H1 (cell line): ENCODE data around the gene PRSS12. TPM values are rescaled to one million over a fixed set of nuclear protein-coding genes. Genes with fewer than 3 reads are reported as not detected.

Source experiments
- CBX8 ChIP-seq: fragments of 300-800, 300-1000 bp; sonication (generic); IDR thresholded peaks from 2 replicates; pipeline ENCODE4 v1.7.1; 2016; ENCODE audit warnings: low read depth, low read length, borderline replicate concordance
- FOSL1 ChIP-seq: IDR thresholded peaks from 2 replicates; pipeline ENCODE4 v1.6.1; 2011; ENCODE audit warnings: mild to moderate bottlenecking, low read depth, low read length, moderate library complexity; ENCODE audit not compliant: insufficient read depth
- HDAC2 ChIP-seq, 2 experiments: fragments of 300-600 bp in 1 of 2; sonication (generic) in 1 of 2; IDR thresholded peaks; 2 replicates each; pipeline ENCODE4 v1.6.1; 2011 to 2012; ENCODE audit warnings: low read depth in 2 of 2, low read length in 2 of 2, mild to moderate bottlenecking in 2 of 2, moderate library complexity in 2 of 2, borderline replicate concordance in 1 of 2, inconsistent platforms in 1 of 2
- SRF ChIP-seq: IDR thresholded peaks from 2 replicates; pipeline ENCODE4 v1.6.1; 2011; ENCODE audit warnings: mild to moderate bottlenecking, low read depth, low read length, moderate library complexity
- TBP ChIP-seq: IDR thresholded peaks from 2 replicates; pipeline ENCODE4 v1.6.1; 2011; ENCODE audit warnings: low read depth, low read length, improper control_type of control experiment
- YY1 ChIP-seq: IDR thresholded peaks from 2 replicates; pipeline ENCODE4 v1.6.1; 2011; ENCODE audit warnings: low read depth, mild to moderate bottlenecking, low read length
- polyA plus RNA-seq, 7 experiments: library from polyadenylated mRNA; depleted of rRNA in 3 of 7; stranded (reverse) in 5 of 7; unstranded in 2 of 7; fragments of >200 nt in 5 of 7; fragments of 200-250 nt in 2 of 7; gene quantifications; 1 replicate in 5 of 7; 2 replicates in 1 of 7; 4 replicates in 1 of 7; pipeline versions ENCODE4 v1.2.1 to v1.2.3, GENCODE V29; 2011 to 2013; ENCODE audit warnings: missing spikeins in 2 of 7, mixed read lengths in 2 of 7
- total RNA-seq: library from RNA; stranded (reverse); fragmentation: NEBNext Ultra II Directional; extraction: Animal tissue kit (Norgen Biotek cat#: 25700); gene quantifications from 2 replicates; pipeline ENCODE4 v1.2.1, GENCODE V29; 2021
- TF ChIP-seq, protein P1 (sequence below): fragments of 300-600 bp; sonication (generic); IDR thresholded peaks from 2 replicates; pipeline ENCODE4 v1.7.1; 2012; ENCODE audit warnings: low read length, moderate library complexity, mild to moderate bottlenecking, inconsistent platforms; ENCODE audit not compliant: insufficient replicate concordance
- TF ChIP-seq, protein P2 (sequence below): IDR thresholded peaks from 2 replicates; pipeline ENCODE4 v1.6.1; 2012; ENCODE audit warnings: inconsistent platforms

PRSS12 gene
- total and polyA plus RNA-seq, 2 of the 8 experiments (the other 6 are each of a cell fraction or from before 2014, with no cell fraction given), result 2.6 to 9.3 TPM

GRCh38 chr4:118254368-118254767, 98.4 kb downstream of the PRSS12 start (continued):
- TF ChIP-seq, protein P1, sequence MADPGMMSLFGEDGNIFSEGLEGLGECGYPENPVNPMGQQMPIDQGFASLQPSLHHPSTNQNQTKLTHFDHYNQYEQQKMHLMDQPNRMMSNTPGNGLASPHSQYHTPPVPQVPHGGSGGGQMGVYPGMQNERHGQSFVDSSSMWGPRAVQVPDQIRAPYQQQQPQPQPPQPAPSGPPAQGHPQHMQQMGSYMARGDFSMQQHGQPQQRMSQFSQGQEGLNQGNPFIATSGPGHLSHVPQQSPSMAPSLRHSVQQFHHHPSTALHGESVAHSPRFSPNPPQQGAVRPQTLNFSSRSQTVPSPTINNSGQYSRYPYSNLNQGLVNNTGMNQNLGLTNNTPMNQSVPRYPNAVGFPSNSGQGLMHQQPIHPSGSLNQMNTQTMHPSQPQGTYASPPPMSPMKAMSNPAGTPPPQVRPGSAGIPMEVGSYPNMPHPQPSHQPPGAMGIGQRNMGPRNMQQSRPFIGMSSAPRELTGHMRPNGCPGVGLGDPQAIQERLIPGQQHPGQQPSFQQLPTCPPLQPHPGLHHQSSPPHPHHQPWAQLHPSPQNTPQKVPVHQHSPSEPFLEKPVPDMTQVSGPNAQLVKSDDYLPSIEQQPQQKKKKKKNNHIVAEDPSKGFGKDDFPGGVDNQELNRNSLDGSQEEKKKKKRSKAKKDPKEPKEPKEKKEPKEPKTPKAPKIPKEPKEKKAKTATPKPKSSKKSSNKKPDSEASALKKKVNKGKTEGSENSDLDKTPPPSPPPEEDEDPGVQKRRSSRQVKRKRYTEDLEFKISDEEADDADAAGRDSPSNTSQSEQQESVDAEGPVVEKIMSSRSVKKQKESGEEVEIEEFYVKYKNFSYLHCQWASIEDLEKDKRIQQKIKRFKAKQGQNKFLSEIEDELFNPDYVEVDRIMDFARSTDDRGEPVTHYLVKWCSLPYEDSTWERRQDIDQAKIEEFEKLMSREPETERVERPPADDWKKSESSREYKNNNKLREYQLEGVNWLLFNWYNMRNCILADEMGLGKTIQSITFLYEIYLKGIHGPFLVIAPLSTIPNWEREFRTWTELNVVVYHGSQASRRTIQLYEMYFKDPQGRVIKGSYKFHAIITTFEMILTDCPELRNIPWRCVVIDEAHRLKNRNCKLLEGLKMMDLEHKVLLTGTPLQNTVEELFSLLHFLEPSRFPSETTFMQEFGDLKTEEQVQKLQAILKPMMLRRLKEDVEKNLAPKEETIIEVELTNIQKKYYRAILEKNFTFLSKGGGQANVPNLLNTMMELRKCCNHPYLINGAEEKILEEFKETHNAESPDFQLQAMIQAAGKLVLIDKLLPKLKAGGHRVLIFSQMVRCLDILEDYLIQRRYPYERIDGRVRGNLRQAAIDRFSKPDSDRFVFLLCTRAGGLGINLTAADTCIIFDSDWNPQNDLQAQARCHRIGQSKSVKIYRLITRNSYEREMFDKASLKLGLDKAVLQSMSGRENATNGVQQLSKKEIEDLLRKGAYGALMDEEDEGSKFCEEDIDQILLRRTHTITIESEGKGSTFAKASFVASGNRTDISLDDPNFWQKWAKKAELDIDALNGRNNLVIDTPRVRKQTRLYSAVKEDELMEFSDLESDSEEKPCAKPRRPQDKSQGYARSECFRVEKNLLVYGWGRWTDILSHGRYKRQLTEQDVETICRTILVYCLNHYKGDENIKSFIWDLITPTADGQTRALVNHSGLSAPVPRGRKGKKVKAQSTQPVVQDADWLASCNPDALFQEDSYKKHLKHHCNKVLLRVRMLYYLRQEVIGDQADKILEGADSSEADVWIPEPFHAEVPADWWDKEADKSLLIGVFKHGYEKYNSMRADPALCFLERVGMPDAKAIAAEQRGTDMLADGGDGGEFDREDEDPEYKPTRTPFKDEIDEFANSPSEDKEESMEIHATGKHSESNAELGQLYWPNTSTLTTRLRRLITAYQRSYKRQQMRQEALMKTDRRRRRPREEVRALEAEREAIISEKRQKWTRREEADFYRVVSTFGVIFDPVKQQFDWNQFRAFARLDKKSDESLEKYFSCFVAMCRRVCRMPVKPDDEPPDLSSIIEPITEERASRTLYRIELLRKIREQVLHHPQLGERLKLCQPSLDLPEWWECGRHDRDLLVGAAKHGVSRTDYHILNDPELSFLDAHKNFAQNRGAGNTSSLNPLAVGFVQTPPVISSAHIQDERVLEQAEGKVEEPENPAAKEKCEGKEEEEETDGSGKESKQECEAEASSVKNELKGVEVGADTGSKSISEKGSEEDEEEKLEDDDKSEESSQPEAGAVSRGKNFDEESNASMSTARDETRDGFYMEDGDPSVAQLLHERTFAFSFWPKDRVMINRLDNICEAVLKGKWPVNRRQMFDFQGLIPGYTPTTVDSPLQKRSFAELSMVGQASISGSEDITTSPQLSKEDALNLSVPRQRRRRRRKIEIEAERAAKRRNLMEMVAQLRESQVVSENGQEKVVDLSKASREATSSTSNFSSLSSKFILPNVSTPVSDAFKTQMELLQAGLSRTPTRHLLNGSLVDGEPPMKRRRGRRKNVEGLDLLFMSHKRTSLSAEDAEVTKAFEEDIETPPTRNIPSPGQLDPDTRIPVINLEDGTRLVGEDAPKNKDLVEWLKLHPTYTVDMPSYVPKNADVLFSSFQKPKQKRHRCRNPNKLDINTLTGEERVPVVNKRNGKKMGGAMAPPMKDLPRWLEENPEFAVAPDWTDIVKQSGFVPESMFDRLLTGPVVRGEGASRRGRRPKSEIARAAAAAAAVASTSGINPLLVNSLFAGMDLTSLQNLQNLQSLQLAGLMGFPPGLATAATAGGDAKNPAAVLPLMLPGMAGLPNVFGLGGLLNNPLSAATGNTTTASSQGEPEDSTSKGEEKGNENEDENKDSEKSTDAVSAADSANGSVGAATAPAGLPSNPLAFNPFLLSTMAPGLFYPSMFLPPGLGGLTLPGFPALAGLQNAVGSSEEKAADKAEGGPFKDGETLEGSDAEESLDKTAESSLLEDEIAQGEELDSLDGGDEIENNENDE, result no peak
- TF ChIP-seq HDAC2 (IDR thresholded peaks at IDR 0.05; ENCODE audit: borderline replicate concordance in 1 of 2, low read depth in 2 of 2, low read length in 2 of 2) (no peak), FOSL1 (no peak), CBX8 (no peak), SRF (no peak), TBP (no peak), YY1 (no peak)
- TF ChIP-seq, protein P2, sequence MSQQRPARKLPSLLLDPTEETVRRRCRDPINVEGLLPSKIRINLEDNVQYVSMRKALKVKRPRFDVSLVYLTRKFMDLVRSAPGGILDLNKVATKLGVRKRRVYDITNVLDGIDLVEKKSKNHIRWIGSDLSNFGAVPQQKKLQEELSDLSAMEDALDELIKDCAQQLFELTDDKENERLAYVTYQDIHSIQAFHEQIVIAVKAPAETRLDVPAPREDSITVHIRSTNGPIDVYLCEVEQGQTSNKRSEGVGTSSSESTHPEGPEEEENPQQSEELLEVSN, result no peak
